ENCODE data around the gene SLC5A2.
"Not testable (repeated sequence)": the region's sequence is repeated elsewhere in the genome, so short reads cannot be mapped to it uniquely, and the experiment has no call there.

Gene SLC5A2

DNA sequence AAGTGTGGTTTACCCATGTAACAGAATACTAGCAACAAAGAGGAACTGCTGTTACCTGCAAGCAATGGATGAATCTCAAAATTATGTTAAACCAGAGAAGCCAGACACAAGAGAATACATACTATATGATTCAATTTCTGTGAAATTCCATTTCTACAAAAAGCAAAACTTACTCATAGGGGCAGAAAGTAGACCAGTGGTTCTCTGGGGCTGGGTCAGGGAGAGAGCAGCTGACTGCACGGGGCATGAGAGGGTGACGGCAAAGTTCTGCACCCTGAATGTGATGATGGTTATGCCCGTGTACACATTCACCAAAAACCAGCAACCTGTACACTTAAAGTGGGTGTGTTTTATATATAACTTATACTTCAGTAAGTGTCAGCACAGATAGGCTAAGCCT is 43.4 kb upstream of the SLC5A2 start:
- Histone ChIP-seq H3K9me3 (ENCODE audit: insufficient read depth, low read length) (no peaks in the 10 kb centered on the region), H4K20me1 (ENCODE audit: insufficient read depth, low read length) (no peaks in the 10 kb centered on the region), H3K4me1 (ENCODE audit: low read length) (peaks cover 14% of the 10 kb centered on the region), H3K4me2 (ENCODE audit: low read length) (peak overlapping the region; percentile 41), H3K27me3 (ENCODE audit: low read depth, low read length) (no peaks in the 10 kb centered on the region), H3K27ac (ENCODE audit: low read length) (no peak overlapping the region), H3K9ac (ENCODE audit: low read length) (no peak overlapping the region), H3K4me3 (ENCODE audit: low read length) (no peak overlapping the region), H2AFZ (ENCODE audit: low read depth, low read length) (no peak overlapping the region), H3K79me2 (ENCODE audit: low read length) (no peaks in the 10 kb centered on the region), H3K36me3 (replicated peaks; ENCODE audit: low read depth, low read length) (no peaks in the 10 kb centered on the region)
- TF ChIP-seq, protein P1, sequence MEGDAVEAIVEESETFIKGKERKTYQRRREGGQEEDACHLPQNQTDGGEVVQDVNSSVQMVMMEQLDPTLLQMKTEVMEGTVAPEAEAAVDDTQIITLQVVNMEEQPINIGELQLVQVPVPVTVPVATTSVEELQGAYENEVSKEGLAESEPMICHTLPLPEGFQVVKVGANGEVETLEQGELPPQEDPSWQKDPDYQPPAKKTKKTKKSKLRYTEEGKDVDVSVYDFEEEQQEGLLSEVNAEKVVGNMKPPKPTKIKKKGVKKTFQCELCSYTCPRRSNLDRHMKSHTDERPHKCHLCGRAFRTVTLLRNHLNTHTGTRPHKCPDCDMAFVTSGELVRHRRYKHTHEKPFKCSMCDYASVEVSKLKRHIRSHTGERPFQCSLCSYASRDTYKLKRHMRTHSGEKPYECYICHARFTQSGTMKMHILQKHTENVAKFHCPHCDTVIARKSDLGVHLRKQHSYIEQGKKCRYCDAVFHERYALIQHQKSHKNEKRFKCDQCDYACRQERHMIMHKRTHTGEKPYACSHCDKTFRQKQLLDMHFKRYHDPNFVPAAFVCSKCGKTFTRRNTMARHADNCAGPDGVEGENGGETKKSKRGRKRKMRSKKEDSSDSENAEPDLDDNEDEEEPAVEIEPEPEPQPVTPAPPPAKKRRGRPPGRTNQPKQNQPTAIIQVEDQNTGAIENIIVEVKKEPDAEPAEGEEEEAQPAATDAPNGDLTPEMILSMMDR (IDR thresholded peaks at IDR 0.05; ENCODE audit: low read depth, low read length) = no peak
- no peak for TF ChIP-seq EZH2phosphoT487 (IDR thresholded peaks at IDR 0.05; ENCODE audit: low read depth)

DNA sequence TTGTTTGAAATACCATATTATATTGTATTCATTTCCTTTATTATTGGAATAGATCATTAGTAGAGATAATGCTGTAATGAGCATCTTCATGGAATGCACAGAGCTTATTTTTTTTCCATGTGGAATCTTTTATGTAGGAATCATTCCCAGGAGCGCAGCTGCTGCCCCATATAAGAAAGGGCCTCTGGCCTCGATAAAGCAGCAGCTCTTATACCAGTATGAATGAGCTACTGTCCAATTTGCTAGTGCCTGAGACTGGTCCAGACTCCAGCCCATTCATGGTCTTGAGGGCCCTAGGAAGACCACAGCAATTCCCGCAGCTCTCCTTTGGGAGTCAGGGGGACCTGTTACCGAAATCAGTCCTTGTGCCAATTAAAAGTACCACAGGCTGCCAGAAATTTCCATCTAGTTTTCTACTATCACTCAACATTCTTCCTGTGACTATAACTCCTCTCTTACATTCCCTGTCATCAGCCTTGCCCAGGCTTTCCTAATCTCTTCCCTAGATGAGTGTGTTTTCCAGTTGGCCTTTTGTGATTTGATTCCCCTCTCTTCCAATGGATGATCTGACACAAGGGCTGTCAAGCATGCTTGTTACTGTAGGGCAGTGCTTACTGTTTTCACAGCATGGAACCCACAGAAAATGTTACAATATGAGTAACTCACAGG is 42.3 kb upstream of the SLC5A2 start:
- Histone ChIP-seq H3K9me3 (ENCODE audit: insufficient read depth, low read length) (no peaks in the 10 kb centered on the region), H3K4me3 (ENCODE audit: low read length) (no peak overlapping the region), H3K4me1 (ENCODE audit: low read length) (peaks cover 14% of the 10 kb centered on the region), H3K36me3 (replicated peaks; ENCODE audit: low read depth, low read length) (no peaks in the 10 kb centered on the region), H4K20me1 (ENCODE audit: insufficient read depth, low read length) (no peaks in the 10 kb centered on the region), H3K27ac (ENCODE audit: low read length) (no peak overlapping the region), H3K79me2 (ENCODE audit: low read length) (no peaks in the 10 kb centered on the region), H3K27me3 (ENCODE audit: low read depth, low read length) (no peaks in the 10 kb centered on the region), H2AFZ (ENCODE audit: low read depth, low read length) (no peak overlapping the region), H3K9ac (ENCODE audit: low read length) (no peak overlapping the region), H3K4me2 (ENCODE audit: low read length) (no peak overlapping the region)
- TF ChIP-seq, protein P1 (IDR thresholded peaks at IDR 0.05; ENCODE audit: low read depth, low read length) = no peak
- TF ChIP-seq EZH2phosphoT487 (IDR thresholded peaks at IDR 0.05; ENCODE audit: low read depth) = no peak

DNA sequence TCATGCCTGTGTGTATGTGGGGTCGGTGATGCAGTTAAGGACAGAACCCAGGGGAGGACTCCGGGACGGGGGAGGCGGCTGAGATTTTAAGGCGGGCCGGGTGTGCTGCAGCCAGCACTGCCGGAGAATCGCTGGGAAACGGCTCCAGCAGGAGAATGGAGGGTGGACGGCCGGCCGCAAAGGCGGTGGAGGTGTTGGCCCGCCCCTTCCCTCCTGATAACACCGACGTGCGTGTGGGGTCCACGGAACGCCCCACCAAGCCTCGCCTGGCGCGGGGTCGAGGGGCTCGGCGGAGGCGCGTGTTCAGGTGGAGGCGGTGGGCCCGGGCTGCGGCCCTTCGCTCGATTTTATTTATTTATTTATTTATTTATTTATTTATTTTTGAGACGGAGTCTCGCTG is 41.0 kb upstream of the SLC5A2 start:
- no peak overlapping the region for H3K4me2 ChIP-seq (ENCODE audit: low read length)
- no peaks in the 10 kb centered on the region for H4K20me1 ChIP-seq (ENCODE audit: insufficient read depth, low read length)
- H2AFZ ChIP-seq (ENCODE audit: low read depth, low read length) = no peak overlapping the region
- peaks cover 14% of the 10 kb centered on the region for H3K4me1 ChIP-seq (ENCODE audit: low read length)
- no peak overlapping the region for H3K4me3 ChIP-seq (ENCODE audit: low read length)
- no peaks in the 10 kb centered on the region for H3K9me3 ChIP-seq (ENCODE audit: insufficient read depth, low read length)
- no peak overlapping the region for H3K9ac ChIP-seq (ENCODE audit: low read length)
- TF ChIP-seq, protein P1 (IDR thresholded peaks at IDR 0.05; ENCODE audit: low read depth, low read length) = no peak
- no peak for TF ChIP-seq EZH2phosphoT487 (IDR thresholded peaks at IDR 0.05; ENCODE audit: low read depth)
- no peaks in the 10 kb centered on the region for H3K27me3 ChIP-seq (ENCODE audit: low read depth, low read length)
- H3K27ac ChIP-seq (ENCODE audit: low read length) = no peak overlapping the region
- H3K79me2 ChIP-seq (ENCODE audit: low read length) = no peaks in the 10 kb centered on the region
- no peaks in the 10 kb centered on the region for H3K36me3 ChIP-seq (replicated peaks; ENCODE audit: low read depth, low read length)

DNA sequence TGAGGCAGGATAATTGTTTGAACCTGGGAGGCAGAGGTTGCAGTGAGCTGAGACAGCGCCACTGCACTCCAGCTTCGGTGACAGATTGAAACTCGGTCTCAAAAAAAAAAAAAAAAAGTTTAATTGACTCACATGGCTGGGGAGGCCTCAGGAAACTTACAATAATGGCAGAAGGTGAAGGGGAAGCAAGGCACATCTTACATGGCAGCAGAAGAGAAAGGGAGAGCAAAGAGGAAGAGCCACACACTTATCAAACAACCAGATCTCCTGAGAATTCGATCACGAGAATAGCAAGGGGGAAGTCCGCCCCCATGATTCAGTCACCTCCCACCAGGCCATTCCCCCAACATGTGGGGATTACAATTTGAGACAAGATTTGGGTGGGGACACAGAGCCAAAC is 37.0 kb upstream of the SLC5A2 start:
- H3K4me2 ChIP-seq (ENCODE audit: low read length); H3K79me2 ChIP-seq (ENCODE audit: low read length); H3K4me3 ChIP-seq (ENCODE audit: low read length); H3K36me3 ChIP-seq (replicated peaks; ENCODE audit: low read depth, low read length); H3K9me3 ChIP-seq (ENCODE audit: insufficient read depth, low read length); H2AFZ ChIP-seq (ENCODE audit: low read depth, low read length); H3K9ac ChIP-seq (ENCODE audit: low read length); H3K4me1 ChIP-seq (ENCODE audit: low read length); H3K27ac ChIP-seq (ENCODE audit: low read length); H4K20me1 ChIP-seq (ENCODE audit: insufficient read depth, low read length); H3K27me3 ChIP-seq (ENCODE audit: low read depth, low read length): not testable (repeated sequence)
